Measurements from ENCODE around the gene RBMS1.

DNA sequence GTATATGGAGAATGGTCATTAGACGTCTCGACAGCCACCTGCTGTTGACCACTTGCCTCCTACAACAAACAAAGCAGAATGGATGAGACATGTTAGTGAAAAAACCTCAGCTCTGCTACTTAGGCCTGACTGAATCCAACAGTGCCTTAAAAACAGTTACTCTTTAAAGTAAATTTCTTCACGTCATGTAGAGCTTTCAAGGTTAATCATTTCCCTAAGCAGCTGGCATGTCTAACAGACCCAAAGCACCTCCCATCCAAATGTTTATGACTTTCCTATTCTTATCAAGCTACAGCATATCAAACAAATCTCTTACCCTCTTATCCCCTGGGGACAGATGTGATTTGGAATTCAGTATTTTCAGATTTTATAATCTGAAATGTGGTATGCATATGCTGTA lies 218.0 kb downstream of the RBMS1 start:
- TF ChIP-seq, protein P1, sequence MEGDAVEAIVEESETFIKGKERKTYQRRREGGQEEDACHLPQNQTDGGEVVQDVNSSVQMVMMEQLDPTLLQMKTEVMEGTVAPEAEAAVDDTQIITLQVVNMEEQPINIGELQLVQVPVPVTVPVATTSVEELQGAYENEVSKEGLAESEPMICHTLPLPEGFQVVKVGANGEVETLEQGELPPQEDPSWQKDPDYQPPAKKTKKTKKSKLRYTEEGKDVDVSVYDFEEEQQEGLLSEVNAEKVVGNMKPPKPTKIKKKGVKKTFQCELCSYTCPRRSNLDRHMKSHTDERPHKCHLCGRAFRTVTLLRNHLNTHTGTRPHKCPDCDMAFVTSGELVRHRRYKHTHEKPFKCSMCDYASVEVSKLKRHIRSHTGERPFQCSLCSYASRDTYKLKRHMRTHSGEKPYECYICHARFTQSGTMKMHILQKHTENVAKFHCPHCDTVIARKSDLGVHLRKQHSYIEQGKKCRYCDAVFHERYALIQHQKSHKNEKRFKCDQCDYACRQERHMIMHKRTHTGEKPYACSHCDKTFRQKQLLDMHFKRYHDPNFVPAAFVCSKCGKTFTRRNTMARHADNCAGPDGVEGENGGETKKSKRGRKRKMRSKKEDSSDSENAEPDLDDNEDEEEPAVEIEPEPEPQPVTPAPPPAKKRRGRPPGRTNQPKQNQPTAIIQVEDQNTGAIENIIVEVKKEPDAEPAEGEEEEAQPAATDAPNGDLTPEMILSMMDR (IDR thresholded peaks at IDR 0.05): no peak
- TF ChIP-seq POLR2A (IDR thresholded peaks at IDR 0.05): no peak

Measured in lower leg skin (tissue), 3 donors.